Activated T-cell treated with anti-CD3 and anti-CD28 coated beads, Interleukin-2, amount 50 U/mL, for 72 hours (primary cell): Measurements from ENCODE around the gene CLEC18A. TPM values are rescaled to one million over a fixed set of nuclear protein-coding genes. Genes with fewer than 3 reads are reported as not detected.
A peak's percentile ranks its signal among the peaks of the same experiment; 100 is the strongest.

Experiments used
- ATAC-seq, 2 donors: fragments of 150-1000 bp; cut with Tn5 transposase; replicated peaks in 1 of 2; 2 replicates each; pipeline ENCODE4 v1.10.0; 2021; ENCODE audit warnings: moderate library complexity in 2 of 2, mild to moderate bottlenecking in 1 of 2
- DNase-seq, 2 donors: peaks; one replicate each; pipeline ENCODE4 v3.0.0; 2021 to 2022; ENCODE audit warnings: mixed read lengths in 1 of 2
- H3K27ac Mint-ChIP-seq: one replicate; pipeline ENCODE4 v1.8.0; 2022; ENCODE audit warnings: mild to moderate bottlenecking, moderate library complexity, mixed read lengths
- H3K27me3 Mint-ChIP-seq: one replicate; pipeline ENCODE4 v1.8.0; 2022; ENCODE audit warnings: low read depth, mixed read lengths
- H3K36me3 Mint-ChIP-seq, 2 donors: one replicate each; pipeline ENCODE4 v1.8.0; 2022; ENCODE audit warnings: mixed read lengths in 2 of 2, mild to moderate bottlenecking in 1 of 2; ENCODE audit not compliant: insufficient read depth in 2 of 2
- H3K4me1 Mint-ChIP-seq: one replicate; pipeline ENCODE4 v1.8.0; 2022; ENCODE audit warnings: low read depth, mixed read lengths
- H3K4me3 Mint-ChIP-seq, 2 donors: one replicate each; pipeline ENCODE4 v1.8.0; 2022; ENCODE audit warnings: mild to moderate bottlenecking in 2 of 2, mixed read lengths in 2 of 2, moderate library complexity in 2 of 2
- H3K9me3 Mint-ChIP-seq, 2 donors: one replicate each; pipeline ENCODE4 v1.8.0; 2022; ENCODE audit warnings: mixed read lengths in 2 of 2
- total RNA-seq, 2 donors: library from RNA; stranded (reverse); gene quantifications; one replicate each; pipeline ENCODE4 v1.2.3, GENCODE V29; 2022

CLEC18A gene
- total RNA-seq, 2 donors from 2014 or later: 1.6 to 2.2 TPM

- H3K4me1 Mint-ChIP-seq: no peaks in the 10 kb centered on the region
- no peaks in the 10 kb centered on the region for H3K36me3 Mint-ChIP-seq
- H3K27me3 Mint-ChIP-seq: no peaks in the 10 kb centered on the region
- ATAC-seq (no peak), DNase-seq (no peak)
- no peak overlapping the region for H3K4me3 Mint-ChIP-seq
- no peak overlapping the region for H3K27ac Mint-ChIP-seq
- no peaks in the 10 kb centered on the region for H3K9me3 Mint-ChIP-seq
These were observed 28.9 kb upstream of the CLEC18A start for GRCh38 chr16:69922200-69922599.

- DNase-seq (no peak), ATAC-seq (no peak)
- H3K4me3 Mint-ChIP-seq: no peak overlapping the region
- no peaks in the 10 kb centered on the region for H3K36me3 Mint-ChIP-seq
- H3K9me3 Mint-ChIP-seq: no peaks in the 10 kb centered on the region
- no peaks in the 10 kb centered on the region for H3K27me3 Mint-ChIP-seq
- H3K27ac Mint-ChIP-seq: no peak overlapping the region
- no peaks in the 10 kb centered on the region for H3K4me1 Mint-ChIP-seq
These were observed 26.9 kb upstream of the CLEC18A start for GRCh38 chr16:69924041-69924775.

GRCh38 chr16:69924777-69925191 is 26.4 kb upstream of the CLEC18A start:
- ATAC-seq: no peak
- no peak overlapping the region for H3K27ac Mint-ChIP-seq
- no peaks in the 10 kb centered on the region for H3K27me3 Mint-ChIP-seq
- no peaks in the 10 kb centered on the region for H3K36me3 Mint-ChIP-seq
- no peaks in the 10 kb centered on the region for H3K9me3 Mint-ChIP-seq
- no peak for DNase-seq
- H3K4me1 Mint-ChIP-seq: no peaks in the 10 kb centered on the region
- no peak overlapping the region for H3K4me3 Mint-ChIP-seq

GRCh38 chr16:69925311-69925710 is 25.8 kb upstream of the CLEC18A start:
- no peak overlapping the region for H3K27ac Mint-ChIP-seq
- H3K4me1 Mint-ChIP-seq: no peaks in the 10 kb centered on the region

GRCh38 chr16:69926241-69926640 is 24.9 kb upstream of the CLEC18A start:
- Mint-ChIP-seq H3K27me3 (no peaks in the 10 kb centered on the region), H3K27ac (no peak overlapping the region), H3K36me3 (no peaks in the 10 kb centered on the region), H3K4me1 (no peaks in the 10 kb centered on the region), H3K9me3 (no peaks in the 10 kb centered on the region), H3K4me3 (no peak overlapping the region)
- DNase-seq (no peak), ATAC-seq (no peak)

More at GRCh38 chr16:69925311-69925710, 25.8 kb upstream of the CLEC18A start:
- no peak for ATAC-seq
- H3K9me3 Mint-ChIP-seq: no peaks in the 10 kb centered on the region
- no peak overlapping the region for H3K4me3 Mint-ChIP-seq
- H3K36me3 Mint-ChIP-seq: no peaks in the 10 kb centered on the region
- no peak for DNase-seq
- H3K27me3 Mint-ChIP-seq: no peaks in the 10 kb centered on the region

- Mint-ChIP-seq H3K27me3 (no peaks in the 10 kb centered on the region), H3K4me3 (no peak overlapping the region), H3K9me3 (no peaks in the 10 kb centered on the region), H3K27ac (peak overlapping the region; percentile 13), H3K4me1 (no peaks in the 10 kb centered on the region), H3K36me3 (no peaks in the 10 kb centered on the region)
- DNase-seq (no peak), ATAC-seq (no peak)
These were observed 23.9 kb upstream of the CLEC18A start for GRCh38 chr16:69927056-69927757.

- Mint-ChIP-seq H3K27me3 (no peaks in the 10 kb centered on the region), H3K27ac (no peak overlapping the region), H3K9me3 (no peaks in the 10 kb centered on the region), H3K4me3 (no peak overlapping the region), H3K36me3 (no peaks in the 10 kb centered on the region), H3K4me1 (no peaks in the 10 kb centered on the region)
- ATAC-seq (no peak), DNase-seq (no peak)
These were observed 22.2 kb upstream of the CLEC18A start for GRCh38 chr16:69928856-69929400.

- Mint-ChIP-seq H3K36me3 (no peaks in the 10 kb centered on the region), H3K27me3 (no peaks in the 10 kb centered on the region), H3K27ac (no peak overlapping the region), H3K4me3 (no peak overlapping the region), H3K4me1 (no peaks in the 10 kb centered on the region), H3K9me3 (no peaks in the 10 kb centered on the region)
- ATAC-seq: no peak
- no peak for DNase-seq
These were observed 21.7 kb upstream of the CLEC18A start for GRCh38 chr16:69929480-69929879.

GRCh38 chr16:69930117-69930776 is 20.9 kb upstream of the CLEC18A start:
- peak; percentile 53 to 56 for DNase-seq
- ATAC-seq: peak; percentile 73 to 74
- H3K4me3 Mint-ChIP-seq: no peak overlapping the region
- no peak overlapping the region for H3K27ac Mint-ChIP-seq
- H3K36me3 Mint-ChIP-seq: no peaks in the 10 kb centered on the region
- no peaks in the 10 kb centered on the region for H3K4me1 Mint-ChIP-seq
- no peaks in the 10 kb centered on the region for H3K27me3 Mint-ChIP-seq
- no peaks in the 10 kb centered on the region for H3K9me3 Mint-ChIP-seq

GRCh38 chr16:69931631-69932030 is 19.5 kb upstream of the CLEC18A start:
- Mint-ChIP-seq H3K4me3 (no peak overlapping the region), H3K27ac (no peak overlapping the region), H3K4me1 (no peaks in the 10 kb centered on the region)

GRCh38 chr16:69932228-69932627 is 18.9 kb upstream of the CLEC18A start:
- H3K4me1 Mint-ChIP-seq: no peaks in the 10 kb centered on the region
- no peaks in the 10 kb centered on the region for H3K27me3 Mint-ChIP-seq
- H3K4me3 Mint-ChIP-seq: no peak overlapping the region
- H3K9me3 Mint-ChIP-seq: no peaks in the 10 kb centered on the region
- ATAC-seq: no peak
- no peak for DNase-seq
- no peaks in the 10 kb centered on the region for H3K36me3 Mint-ChIP-seq
- no peak overlapping the region for H3K27ac Mint-ChIP-seq

More at GRCh38 chr16:69931631-69932030, 19.5 kb upstream of the CLEC18A start:
- Mint-ChIP-seq H3K36me3 (no peaks in the 10 kb centered on the region), H3K27me3 (no peaks in the 10 kb centered on the region), H3K9me3 (no peaks in the 10 kb centered on the region)
- DNase-seq (no peak), ATAC-seq (no peak)

GRCh38 chr16:69932691-69933392 is 18.3 kb upstream of the CLEC18A start:
- H3K9me3 Mint-ChIP-seq: no peaks in the 10 kb centered on the region
- H3K4me3 Mint-ChIP-seq: no peak overlapping the region
- no peak for ATAC-seq
- H3K27ac Mint-ChIP-seq: no peak overlapping the region
- DNase-seq: no peak
- no peaks in the 10 kb centered on the region for H3K4me1 Mint-ChIP-seq
- H3K27me3 Mint-ChIP-seq: no peaks in the 10 kb centered on the region
- H3K36me3 Mint-ChIP-seq: peaks cover 0 to 2% of the 10 kb centered on the region in 2 donors

- Mint-ChIP-seq H3K27ac (no peak overlapping the region), H3K27me3 (no peaks in the 10 kb centered on the region), H3K4me3 (no peak overlapping the region)
These were observed 17.1 kb upstream of the CLEC18A start for GRCh38 chr16:69934044-69934443.

More at GRCh38 chr16:69934044-69934443, 17.1 kb upstream of the CLEC18A start:
- ATAC-seq: no peak
- H3K36me3 Mint-ChIP-seq: peaks cover 0 to 4% of the 10 kb centered on the region in 2 donors
- H3K4me1 Mint-ChIP-seq: no peaks in the 10 kb centered on the region
- no peaks in the 10 kb centered on the region for H3K9me3 Mint-ChIP-seq
- no peak for DNase-seq
